Measurements from ENCODE around the gene SETD5. TPM values are rescaled to one million over a fixed set of nuclear protein-coding genes. Genes with fewer than 3 reads are reported as not detected.

Gene SETD5
- total RNA-seq, 1 donor from 2014 or later: 98.4 TPM

DNA sequence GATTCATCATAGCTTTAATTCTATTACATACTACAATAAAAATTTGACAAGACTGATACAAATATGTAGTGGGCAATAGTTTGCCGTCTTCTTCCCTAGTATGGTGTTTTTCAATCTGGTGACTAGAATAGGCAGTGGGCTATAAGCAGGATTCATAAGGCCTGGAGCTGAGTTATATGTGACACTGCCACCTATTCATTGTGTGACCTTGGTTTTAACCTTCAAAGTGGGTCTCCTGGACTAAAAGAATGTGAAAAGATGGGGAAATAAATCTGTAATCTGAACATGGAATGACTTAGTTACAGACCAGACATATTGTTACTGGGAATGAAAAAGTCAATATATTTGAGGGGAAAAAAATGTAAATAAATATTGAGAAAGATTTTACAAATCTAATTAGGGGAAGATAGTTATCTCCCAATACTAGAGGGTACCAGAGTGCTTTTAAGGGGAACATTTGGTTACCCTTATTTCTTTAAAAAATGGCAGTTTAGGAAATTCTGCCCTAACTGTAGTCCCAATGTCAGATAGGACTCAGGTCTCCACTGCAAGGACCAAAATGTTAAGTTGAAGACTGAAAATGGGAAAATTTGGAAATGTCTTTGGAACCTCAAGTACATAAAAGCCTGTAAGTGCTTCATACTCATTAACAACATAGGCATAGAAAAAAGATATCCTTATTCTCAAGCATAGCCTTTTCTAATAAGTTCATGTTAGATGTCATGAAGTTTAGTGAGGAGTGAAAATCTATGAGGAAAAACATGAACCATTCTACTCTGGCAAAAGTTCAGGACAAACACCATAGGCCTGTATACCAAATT lies 10.7 kb upstream of the SETD5 start:
- DNase-seq (ENCODE audit: low read depth): no peak

DNA sequence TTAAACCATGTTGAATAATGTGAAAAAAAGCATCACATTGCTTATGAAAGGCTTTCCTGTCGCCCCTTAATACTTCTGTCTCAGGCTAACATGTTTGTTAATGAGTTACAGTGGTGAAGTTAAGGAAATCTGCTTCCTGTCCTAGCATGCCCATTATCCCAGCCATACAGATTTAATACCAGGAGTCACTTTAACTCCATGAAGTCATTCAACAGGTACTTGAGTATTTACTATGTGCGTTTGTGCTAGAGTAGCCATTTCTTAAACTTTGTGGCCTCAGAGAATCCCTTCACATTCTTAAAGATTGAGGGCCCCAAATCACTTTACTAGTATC lies 10.1 kb upstream of the SETD5 start:
- DNase-seq (ENCODE audit: low read depth): no peak

DNA sequence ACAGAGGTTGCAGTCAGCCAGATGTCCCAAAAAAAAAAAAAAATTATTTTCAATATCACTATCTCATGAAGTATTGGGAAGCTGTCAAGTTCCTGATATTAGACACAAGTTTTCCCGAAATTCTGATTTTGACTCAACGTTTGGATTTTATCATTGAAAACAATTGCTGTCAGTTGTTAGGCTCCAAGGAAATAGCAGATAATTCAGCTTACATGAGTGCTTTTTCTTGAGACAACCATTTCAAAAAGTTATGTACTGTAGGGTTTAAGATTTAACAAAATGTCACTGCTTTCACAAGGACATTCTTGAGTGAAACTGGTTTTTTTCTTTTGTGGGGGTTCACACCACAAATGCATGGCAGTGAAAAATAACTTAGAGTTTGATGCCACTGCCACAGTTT lies 9.3 kb upstream of the SETD5 start:
- DNase-seq (ENCODE audit: low read depth): no peak

DNA sequence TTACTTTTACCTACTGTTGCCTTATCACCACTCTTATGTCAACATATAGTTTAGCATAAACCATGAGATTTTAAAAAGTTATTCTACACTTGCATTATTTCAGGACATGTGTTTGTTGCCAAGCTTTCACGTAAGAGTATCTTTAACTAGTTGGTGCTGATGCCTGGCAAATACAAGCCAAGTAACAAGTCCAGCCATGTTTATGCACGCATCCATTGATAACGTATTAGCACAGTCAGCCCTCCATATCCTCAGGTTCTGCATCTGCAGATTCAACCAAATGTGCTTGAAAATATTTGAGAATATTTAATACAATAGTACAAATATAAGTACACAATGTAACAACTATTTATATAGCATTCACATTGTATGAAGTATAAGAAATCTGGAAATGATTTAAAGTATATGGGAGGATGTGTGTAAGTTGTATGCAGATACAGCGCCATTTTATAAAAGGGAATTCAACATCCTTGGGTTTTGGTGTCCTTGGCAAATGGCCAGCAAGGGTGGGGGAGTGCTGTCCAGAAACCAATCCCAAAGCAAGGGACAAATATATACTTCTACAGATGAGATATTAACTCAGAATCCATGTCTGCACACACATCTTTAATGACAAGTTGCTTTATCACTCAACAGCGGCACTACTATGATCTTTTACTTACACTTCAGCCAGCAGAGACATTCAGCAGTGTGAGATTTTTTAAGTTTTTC lies 8.7 kb upstream of the SETD5 start:
- no peak for DNase-seq (ENCODE audit: low read depth)

DNA sequence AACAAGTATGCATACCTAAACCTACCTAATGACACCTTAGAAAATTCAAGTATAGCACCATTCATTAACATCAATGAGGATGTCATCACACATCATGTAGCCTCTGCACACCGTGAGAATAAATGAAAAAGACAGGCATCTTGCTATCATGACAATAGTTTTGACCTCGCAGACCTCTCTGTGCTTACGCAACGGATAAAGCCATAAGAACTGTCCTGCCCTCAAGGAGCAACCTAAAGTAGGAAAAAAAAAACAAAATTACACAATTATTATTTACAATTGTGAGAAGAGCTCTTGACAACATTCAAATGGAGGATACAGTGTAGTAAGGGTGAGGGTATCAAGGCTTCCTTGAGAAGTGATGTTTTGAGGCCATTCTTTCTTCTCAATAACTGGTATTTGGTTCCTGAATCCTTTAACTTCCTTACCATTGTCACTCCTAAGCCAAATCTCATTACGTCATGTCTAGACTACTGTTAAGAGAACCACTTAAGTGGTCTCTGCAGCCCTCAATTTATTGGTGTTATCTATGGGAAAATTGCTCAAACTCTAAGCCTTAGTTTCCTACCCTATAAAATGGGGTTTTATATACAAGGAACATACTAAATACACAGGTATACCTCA lies 7.0 kb upstream of the SETD5 start:
- no peak for DNase-seq (ENCODE audit: low read depth)

DNA sequence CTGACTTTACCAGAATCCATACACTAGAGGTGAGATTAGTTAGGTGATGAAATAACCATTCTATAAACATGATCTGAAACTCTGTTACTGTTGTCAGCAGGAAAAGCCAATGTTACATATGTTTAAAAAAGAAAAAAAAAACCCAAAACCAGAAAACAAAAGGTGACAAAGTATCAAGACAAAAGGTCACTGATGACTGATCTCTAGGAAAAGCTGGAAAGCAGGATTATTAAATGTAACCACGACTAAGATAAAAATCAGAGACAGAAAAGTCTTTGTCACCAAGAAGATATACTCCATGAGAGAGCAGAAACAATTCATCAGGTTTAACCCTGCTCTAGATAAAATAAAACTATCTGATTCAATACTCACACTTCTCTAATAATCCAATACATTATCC lies 5.4 kb upstream of the SETD5 start:
- no peak for DNase-seq (ENCODE audit: low read depth)

DNA sequence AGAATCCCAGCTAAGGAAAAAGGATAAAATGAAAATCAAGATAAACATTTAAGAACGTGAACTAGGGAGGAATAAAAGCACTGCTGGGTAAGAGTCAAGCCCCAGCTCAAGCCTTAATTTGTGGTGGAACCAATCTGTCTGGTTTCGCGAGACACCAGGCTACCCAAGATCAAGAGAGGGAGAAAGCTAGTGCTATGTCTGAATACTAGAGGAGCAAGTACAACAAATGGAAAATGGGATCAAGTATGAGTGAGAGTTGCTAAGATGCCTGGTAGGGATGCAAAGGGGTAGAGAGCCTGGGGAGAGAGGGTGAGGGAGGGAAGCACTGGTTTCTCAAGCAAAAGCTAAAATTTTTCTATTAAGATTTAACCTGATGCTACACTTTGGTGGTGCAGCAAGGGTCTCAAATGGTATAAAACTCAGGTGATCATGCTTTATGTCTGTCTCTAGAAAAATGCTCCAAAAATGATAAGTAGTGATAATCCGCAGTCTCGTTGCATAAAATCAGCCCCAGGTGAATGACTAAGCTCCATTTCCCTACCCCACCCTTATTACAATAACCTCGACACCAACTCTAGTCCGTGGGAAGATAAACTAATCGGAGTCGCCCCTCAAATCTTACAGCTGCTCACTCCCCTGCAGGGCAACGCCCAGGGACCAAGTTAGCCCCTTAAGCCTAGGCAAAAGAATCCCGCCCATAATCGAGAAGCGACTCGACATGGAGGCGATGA lies 1.7 kb upstream of the SETD5 start:
- DNase-seq (ENCODE audit: low read depth): no peak

DNA sequence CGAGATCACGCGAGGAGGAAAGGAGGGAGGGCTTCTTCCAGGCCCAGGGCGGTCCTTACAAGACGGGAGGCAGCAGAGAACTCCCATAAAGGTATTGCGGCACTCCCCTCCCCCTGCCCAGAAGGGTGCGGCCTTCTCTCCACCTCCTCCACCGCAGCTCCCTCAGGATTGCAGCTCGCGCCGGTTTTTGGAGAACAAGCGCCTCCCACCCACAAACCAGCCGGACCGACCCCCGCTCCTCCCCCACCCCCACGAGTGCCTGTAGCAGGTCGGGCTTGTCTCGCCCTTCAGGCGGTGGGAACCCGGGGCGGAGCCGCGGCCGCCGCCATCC lies 1.1 kb upstream of the SETD5 start:
- DNase-seq (ENCODE audit: low read depth): peak; percentile 93

DNA sequence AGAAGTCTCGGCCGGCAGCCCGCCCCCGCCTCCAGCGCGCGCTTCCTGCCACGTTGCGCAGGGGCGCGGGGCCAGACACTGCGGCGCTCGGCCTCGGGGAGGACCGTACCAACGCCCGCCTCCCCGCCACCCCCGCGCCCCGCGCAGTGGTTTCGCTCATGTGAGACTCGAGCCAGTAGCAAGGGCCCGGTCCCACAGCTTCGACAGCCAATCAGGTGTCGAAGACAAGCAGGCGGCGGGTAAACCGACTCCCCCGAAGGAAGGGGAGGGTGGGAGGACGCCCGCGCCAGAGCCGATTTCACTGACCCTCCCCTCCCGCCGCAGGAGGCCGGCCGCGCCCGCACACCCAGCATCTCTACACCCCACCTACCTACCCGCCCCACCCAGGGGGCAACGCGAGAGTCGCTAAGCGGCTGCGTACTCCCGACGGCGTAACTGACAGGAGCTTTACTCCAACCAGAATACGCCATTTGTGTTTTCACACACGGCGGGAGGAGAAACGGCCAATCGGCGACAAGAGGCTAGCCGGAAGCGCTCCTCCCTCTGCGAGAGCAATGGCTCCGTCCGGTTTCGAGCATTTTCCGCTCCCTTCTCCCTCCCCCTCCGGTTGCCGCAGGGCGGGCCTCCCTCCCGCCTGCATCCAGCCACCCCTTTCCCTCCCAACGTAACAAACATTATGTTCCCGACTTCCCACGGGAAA lies 633 bp upstream of the SETD5 start:
- peak; percentile 100 for DNase-seq (ENCODE audit: low read depth)

DNA sequence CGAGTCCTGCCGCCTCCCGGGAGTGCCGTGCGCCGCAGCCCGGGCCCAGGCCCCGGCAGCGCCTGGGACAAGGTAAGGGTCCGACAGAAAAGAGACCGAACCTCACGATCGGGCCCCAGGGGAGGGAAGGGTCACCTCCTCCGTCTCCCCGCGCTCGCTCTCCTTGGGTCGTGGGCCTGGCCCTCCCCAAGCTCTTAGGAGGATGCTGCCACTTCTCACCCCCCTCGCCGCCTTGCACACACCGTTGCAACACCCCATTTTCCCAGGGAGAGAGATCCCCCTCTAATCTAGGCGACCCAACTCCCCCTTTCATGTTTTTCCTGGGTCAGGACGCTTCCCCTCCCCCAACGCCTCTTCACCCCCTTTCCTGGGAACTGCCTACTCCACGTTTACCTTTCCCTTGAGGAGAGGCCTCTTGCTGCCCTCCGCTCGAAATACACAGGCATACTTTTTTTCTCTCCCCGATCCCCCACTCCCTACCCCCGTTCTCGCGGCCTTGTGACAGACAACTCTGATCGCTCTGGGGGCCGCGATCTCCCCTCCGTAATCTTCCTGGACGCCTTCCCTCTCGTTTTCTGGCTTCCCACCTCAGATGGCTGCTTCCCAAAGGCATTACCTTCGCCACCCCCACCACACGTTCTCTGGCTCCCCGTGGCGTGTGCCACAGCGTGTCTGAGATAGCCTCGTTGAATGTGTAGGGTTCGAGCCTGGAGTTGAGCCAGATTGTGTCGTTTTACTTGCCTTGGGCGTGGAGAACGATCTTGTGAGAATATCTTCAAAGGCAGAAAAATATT lies 688 bp downstream of the SETD5 start:
- DNase-seq (ENCODE audit: low read depth): peak; percentile 55

DNA sequence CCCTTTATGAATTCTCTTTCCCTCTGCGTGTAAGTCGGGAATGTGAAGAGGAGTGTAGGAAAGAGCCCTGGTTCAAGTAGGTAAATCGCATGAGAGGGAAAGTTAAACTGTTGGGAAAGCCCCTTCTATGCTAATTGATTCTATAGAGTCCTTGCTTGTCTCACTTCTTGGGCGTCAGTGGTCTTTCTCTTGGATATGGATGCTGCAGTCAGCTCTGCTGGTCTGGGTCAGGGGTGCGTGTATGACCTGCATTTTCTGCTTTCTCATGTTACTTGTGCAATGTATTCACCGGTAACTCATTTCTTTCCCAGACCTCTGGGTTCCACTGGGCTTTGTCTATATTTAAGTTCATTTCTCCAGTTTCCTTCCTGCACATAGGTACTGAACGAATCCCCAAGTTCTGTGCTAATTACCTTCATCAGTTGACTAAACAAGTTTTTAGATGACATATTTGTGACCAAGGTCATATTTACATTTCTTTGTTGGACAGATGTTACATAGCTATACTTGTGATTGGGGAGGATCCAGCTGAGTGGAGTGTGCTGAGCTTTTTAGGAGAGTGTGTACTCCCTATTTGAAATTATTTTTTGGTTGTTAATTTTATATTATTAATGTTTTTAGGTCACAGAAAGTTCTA lies 1.4 kb downstream of the SETD5 start:
- DNase-seq (ENCODE audit: low read depth): no peak

DNA sequence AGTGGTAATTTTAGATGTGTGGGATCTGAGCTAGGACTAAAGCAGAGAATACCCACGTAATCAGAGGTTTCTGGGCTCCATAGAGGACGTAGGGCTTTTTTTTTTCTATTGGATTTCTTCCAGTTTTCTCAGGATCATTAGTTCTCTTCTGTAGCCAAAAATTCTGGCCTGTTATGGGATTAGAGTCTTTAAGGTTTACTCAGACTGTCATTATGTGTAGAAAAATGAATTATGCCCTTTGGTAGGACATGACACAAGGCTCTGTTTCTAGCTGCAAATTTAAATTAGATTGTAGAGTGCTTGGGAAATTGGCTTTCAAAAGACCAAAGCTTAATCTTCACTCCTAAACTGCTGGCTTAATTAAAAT lies 1.9 kb downstream of the SETD5 start:
- DNase-seq (ENCODE audit: low read depth): no peak

DNA sequence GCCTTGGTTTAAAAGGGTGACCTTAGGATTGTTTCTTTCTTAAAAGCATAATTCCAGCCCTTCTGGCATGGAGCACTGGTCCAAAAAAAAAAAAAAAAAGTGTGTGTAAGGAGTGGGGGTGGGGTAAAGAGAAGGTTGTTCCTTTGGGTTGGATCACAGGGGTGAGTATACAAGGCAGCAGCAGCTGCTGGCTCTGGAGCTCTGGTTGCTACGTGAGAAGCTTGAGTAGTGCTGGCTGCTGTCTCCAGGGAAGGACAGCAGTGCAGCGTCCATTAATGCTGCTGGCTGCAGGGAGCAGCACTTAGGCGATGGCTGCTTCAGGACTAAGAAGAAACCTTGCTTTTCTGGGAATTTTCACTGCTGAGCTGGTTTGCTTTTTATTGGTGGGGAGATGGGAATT lies 2.3 kb downstream of the SETD5 start:
- peak; percentile 98 for DNase-seq (ENCODE audit: low read depth)

DNA sequence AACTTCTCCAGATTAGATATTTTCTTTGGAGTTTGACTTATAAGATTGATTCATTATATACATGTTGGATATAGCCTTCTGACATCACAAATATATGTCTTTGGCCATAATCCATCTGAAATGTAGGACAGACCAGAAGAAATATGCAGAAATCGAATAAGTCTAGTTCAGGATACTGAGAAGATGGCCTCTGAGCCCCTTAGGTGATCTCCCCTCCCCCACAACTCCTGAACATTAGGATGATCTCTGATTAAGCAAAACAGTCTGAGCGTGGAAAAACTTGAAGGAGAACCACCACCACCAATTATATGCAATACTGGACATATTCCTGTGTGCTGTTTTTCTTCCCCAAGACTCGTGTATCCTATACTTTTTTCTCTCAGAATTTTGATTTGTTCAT lies 3.2 kb downstream of the SETD5 start:
- no peak for DNase-seq (ENCODE audit: low read depth)

DNA sequence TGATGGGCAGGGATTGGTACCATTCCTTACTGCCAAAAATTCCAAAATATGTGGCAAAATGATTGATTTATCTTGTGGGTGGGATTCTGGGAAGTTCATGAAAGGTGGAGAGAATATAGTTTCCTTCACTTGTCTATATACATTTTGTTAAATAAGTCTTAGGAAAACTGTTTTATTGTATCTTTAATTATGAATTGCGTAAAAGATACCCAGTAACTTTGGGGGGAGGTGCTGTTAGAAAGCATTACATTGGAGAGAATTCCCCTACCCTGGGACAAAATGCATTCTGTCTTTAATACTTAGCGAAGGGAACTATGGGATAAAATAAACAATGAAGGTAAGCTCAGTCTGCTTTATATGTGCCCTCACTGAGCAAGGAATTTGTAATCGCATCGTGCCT lies 4.6 kb downstream of the SETD5 start:
- DNase-seq (ENCODE audit: low read depth): no peak

DNA sequence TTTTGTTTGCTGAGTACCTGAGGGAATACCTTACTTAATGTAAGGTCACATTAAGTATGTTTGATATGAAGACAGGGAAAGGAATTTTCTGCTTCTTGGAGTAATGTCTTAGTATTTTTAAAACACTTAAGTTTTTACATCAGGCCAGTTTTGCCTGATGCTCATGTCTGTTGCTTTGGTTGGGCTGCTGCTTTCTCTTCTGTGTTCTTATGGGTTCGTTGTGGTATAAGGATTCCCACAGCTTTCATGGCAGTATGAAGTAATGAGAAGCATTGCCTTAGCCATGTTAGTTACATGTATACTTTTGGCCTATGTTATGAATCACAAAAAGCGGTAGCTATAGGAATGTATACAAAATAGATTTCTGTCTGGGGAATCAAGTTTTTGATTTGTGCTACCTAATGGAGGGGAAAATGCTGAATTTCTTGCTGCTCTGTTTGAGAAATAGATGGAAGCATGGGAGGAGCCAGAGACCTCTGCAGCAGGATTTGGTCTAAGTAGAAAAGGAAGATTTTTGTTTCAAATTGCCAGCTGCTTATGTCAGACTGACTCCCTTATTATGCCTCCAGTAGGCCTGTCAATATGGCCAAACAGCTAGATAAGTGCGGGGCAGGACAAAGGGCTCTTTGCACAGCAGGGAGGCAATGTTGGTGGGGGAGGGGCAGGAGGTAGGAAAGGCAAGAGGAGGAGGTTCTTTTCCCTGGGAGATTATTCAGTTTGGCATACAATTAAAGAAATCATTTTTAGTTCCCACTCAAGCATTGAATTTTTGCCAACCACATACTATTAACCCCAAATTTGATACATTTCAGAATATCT lies 5.2 kb downstream of the SETD5 start:
- peak; percentile 32 for DNase-seq (ENCODE audit: low read depth)

DNA sequence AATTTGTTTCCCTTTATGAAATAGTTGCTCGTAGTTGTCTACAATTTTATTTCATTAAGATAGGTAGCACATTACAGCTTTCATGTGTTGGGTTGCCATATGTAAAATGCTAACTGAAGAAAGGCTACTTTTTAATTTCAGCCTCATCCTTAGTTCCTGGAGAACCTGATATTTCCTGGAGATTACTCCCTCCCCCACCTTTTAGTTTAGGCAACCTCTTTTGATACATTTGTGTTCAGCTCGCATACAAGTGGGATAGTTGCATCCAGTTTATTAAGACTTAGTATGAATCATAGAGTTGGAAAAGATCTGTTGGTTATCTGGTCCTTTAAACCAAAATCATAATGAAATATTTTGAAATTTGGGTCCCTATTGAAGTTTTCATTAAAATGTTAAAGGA lies 6.0 kb downstream of the SETD5 start:
- no peak for DNase-seq (ENCODE audit: low read depth)

DNA sequence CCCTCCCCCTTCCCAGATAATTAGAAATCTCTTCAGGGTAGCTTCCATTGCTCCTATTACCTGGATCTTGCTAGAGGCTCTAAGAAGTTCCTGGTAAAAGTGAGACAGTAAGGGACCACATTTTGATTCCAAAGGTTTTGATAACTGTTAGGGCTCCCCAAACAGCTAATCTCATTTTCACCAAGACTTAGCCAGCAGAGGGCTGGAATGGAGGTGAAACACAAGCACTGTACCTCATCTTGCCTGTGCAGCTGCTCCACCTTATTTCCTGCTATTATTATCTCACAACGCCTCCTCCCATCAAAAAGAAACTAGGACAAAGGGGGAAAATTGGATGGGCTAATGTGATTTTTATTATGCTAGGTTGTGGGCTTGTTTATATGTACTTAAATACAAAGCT lies 7.3 kb downstream of the SETD5 start:
- no peak for DNase-seq (ENCODE audit: low read depth)

DNA sequence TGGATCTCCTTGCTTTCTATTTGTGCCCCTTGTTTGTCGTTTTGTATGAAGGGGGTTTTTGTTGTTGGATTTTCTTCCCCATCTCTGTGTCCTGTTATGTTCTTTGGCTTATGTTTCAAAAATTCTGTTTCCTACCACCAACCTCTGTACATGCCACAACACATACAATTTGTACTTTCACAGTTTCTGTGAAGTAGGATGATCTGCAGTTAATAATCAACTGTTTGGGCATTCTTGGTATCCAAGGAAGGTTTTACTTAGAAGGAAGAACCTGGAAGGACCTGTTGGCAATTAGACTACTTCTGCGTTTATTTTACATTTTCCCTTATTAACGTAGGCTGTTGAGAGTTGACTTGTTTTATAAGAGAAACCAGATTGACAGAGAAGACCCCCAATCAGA lies 8.3 kb downstream of the SETD5 start:
- DNase-seq (ENCODE audit: low read depth): no peak

Data from myocyte (in vitro differentiated cells).